HCT116 (cell line): ENCODE results near the gene IGSF23.

Source experiments
- ATF3 ChIP-seq: IDR thresholded peaks from 2 replicates; pipeline ENCODE4 v1.6.1; 2012
- CTCF ChIP-seq, 3 experiments: fragments of 200-600 bp in 1 of 3; sonication (generic) in 1 of 3; IDR thresholded peaks in 2 of 3; conservative IDR thresholded peaks in 1 of 3; 2 replicates each; pipeline ENCODE4 v1.5.1; 2012 to 2017; ENCODE audit warnings: low read depth in 2 of 3, low read length in 2 of 3, antibody characterized with exemption in 1 of 3, borderline replicate concordance in 1 of 3, control low read depth in 1 of 3, mild to moderate bottlenecking in 1 of 3, mixed read lengths in 1 of 3, mixed run types in 1 of 3, moderate library complexity in 1 of 3; ENCODE audit not compliant: insufficient read depth in 1 of 3
- EZH2 ChIP-seq: fragments of 200-600 bp; sonication (generic); IDR thresholded peaks from 2 replicates; pipeline ENCODE4 v1.6.1; 2017; ENCODE audit warnings: antibody characterized with exemption, mixed run types
- EZH2phosphoT487 ChIP-seq: fragments of 200-600 bp; IDR thresholded peaks from 2 replicates; pipeline ENCODE4 v1.6.1; 2018; ENCODE audit warnings: antibody characterized with exemption, borderline replicate concordance
- JUND ChIP-seq: IDR thresholded peaks from 2 replicates; pipeline ENCODE4 v1.6.1; 2012
- MAX ChIP-seq: IDR thresholded peaks from 2 replicates; pipeline ENCODE4 v1.6.1; 2012
- POLR2A ChIP-seq: IDR thresholded peaks from 2 replicates; pipeline ENCODE4 v1.7.0; 2011; ENCODE audit warnings: borderline replicate concordance; ENCODE audit not compliant: insufficient read depth, insufficient read length; ENCODE audit errors: extremely low read depth
- REST ChIP-seq: IDR thresholded peaks from 2 replicates; pipeline ENCODE4 v1.6.1; 2012; ENCODE audit warnings: low read depth
- SIN3A ChIP-seq: IDR thresholded peaks from 2 replicates; pipeline ENCODE4 v1.6.1; 2012; ENCODE audit warnings: low read depth
- SP1 ChIP-seq: IDR thresholded peaks from 2 replicates; pipeline ENCODE4 v1.6.1; 2012; ENCODE audit warnings: low read depth

GRCh38 chr19:44597131-44597491 is 16.3 kb upstream of the IGSF23 start:
- no peak for TF ChIP-seq REST
- TF ChIP-seq CTCF (IDR thresholded peaks at IDR 0.05 in 2 of 3, conservative IDR thresholded peaks at IDR 0.05 in 1 of 3; ENCODE audit: borderline replicate concordance in 1 of 3, insufficient read depth in 1 of 3, low read depth in 2 of 3, low read length in 2 of 3), result no peak
- TF ChIP-seq EZH2, result no peak
- TF ChIP-seq EZH2phosphoT487, result no peak
- TF ChIP-seq POLR2A, result no peak
- no peak for TF ChIP-seq SP1
- TF ChIP-seq SIN3A, result no peak
- no peak for TF ChIP-seq ATF3
- no peak for TF ChIP-seq MAX
- no peak for TF ChIP-seq JUND
